Esophagus muscularis mucosa (tissue), 3 donors: ENCODE results near the gene SYNJ1.

Experiments
- POLR2A ChIP-seq: fragments of 450-650 bp; IDR thresholded peaks from one replicate; pipeline ENCODE4 v1.6.1; 2017; ENCODE audit warnings: antibody characterized with exemption, moderate library complexity, mild to moderate bottlenecking, low read depth
- POLR2AphosphoS5 ChIP-seq, 2 donors: sonication (generic); formaldehyde crosslinking; IDR thresholded peaks; one replicate each; pipeline ENCODE4 v1.6.1; 2017; ENCODE audit warnings: antibody characterized with exemption in 2 of 2
- TF ChIP-seq, protein P1 (sequence below), 3 experiments: fragments of 200-600 bp in 2 of 3; fragments of 450-650 bp in 1 of 3; sonication (generic) in 2 of 3; IDR thresholded peaks; one replicate each; pipeline ENCODE4 v1.5.1; 2017 to 2019; ENCODE audit warnings: antibody characterized with exemption in 3 of 3, mild to moderate bottlenecking in 2 of 3, moderate library complexity in 1 of 3

DNA sequence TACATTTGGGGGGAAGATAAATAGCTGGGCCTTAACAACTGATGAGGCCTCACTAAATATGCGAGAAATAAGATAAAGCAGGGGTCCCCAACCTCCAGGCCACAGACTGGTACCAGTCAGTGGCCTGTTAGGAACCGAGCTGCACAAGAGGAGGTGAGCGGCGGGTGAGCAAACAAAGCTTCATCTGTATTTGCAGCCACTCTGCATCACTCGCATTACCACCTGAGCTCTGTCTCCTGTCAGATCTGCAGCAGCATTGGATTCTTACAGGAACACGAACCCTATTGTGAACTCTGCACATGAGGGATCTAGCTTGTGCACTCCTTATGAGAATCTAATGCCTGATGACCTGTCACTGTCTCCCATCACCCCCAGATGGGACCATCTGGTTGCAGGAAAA lies 48.9 kb upstream of the SYNJ1 start:
- TF ChIP-seq, protein P1, sequence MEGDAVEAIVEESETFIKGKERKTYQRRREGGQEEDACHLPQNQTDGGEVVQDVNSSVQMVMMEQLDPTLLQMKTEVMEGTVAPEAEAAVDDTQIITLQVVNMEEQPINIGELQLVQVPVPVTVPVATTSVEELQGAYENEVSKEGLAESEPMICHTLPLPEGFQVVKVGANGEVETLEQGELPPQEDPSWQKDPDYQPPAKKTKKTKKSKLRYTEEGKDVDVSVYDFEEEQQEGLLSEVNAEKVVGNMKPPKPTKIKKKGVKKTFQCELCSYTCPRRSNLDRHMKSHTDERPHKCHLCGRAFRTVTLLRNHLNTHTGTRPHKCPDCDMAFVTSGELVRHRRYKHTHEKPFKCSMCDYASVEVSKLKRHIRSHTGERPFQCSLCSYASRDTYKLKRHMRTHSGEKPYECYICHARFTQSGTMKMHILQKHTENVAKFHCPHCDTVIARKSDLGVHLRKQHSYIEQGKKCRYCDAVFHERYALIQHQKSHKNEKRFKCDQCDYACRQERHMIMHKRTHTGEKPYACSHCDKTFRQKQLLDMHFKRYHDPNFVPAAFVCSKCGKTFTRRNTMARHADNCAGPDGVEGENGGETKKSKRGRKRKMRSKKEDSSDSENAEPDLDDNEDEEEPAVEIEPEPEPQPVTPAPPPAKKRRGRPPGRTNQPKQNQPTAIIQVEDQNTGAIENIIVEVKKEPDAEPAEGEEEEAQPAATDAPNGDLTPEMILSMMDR (IDR thresholded peaks at IDR 0.05) = no peak
- no peak for TF ChIP-seq POLR2A
- TF ChIP-seq POLR2AphosphoS5 (IDR thresholded peaks at IDR 0.05) = no peak
